ENCODE results near the gene JDP2.
"Not testable (repeated sequence)": the region's sequence is repeated elsewhere in the genome, so short reads cannot be mapped to it uniquely, and the experiment has no call there.

The JDP2 gene

DNA sequence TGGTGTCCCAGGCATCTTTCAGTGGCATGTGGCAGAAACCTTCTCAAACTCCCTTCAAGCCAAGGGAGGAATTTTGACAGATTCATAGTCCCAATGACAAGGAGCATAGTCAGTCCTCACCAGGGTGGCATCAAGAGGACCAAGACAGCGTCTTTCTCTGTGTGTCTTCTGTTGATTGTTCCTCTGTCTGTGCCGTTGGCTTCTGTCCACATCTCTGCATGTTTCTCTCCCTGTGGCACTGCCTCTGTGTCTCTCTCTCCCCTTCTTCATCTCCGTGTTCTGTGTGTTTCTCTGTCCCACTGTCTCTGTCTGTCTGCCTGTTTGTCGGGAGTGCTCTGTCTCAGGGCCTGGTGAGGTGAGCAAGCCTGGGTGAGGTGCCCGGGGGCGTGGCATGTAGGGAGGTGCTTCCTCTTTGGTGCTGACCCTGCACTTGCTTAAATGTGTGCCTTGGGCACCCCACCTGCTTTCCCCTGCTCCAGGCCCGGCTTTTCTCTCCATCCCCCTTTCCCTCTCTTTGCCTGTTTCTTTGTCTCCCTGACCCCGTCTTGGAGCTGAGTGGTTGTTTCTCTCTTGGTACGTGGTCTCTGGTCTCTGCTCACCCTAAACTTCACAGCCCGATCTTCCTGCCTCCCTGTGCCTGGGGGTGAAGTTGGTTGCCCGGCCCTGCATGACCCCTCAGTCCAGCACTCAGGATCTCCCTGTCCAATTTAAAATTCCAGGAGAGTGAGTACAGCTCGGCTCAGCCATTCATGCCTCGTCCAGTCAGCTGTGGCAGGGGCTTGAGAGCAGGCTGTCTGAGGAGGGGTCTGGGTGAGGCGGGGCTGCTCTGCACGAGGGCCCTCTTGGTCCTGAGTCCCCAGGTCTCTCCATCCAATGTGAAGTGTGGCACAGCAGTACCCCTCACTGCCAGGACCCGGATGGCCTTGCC is 28.5 kb downstream of the JDP2 start:
- no peak for DNase-seq (ENCODE audit: low read depth)

DNA sequence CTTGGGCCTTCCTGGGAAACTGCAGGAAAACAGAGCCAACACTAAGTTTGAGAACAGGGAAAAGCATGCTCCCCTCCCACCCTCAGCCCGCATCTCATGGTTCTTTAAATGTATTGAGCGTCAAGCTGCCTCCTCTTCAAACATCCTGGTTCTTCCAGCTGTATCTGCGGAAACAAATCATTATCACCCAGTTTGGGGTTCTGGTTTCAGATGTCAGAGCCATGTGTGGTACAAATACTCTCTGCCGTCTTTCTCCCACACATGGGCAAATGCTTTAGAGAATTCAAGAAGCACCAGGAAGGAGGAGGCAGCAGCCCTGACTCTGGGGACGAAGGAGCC is 29.1 kb downstream of the JDP2 start:
- no peak for DNase-seq (ENCODE audit: low read depth)

DNA sequence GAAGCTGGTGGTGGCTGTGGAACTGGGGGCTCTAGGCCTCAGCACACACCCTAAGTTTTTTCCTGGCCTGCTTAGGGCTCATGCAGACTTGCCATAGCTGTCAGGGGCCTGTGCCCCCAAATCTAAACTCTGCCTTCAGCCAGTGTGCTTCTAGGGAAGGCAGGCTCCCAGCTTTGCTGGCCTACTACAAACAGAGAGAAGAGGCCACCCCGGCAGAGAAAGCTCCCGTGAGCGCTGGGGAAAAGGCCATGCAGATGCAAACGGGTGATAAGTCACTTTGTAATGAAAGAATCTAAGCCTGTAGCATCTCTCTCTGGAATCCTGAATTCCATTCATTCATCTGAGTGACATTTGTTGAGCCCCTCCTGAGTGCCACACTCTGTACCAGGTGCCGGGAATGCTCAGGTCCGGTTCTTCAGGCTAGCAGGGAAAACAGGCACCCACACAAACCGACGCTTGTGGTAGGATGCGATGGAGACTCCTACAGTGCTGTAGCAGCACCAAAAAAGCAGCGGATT is 29.9 kb downstream of the JDP2 start:
- no peak for DNase-seq (ENCODE audit: low read depth)

- no peak for DNase-seq (ENCODE audit: low read depth)
These were observed 30.5 kb downstream of the JDP2 start for GRCh38 chr14:75458305-75458704.

- no peak for DNase-seq (ENCODE audit: low read depth)
These were observed 31.4 kb downstream of the JDP2 start for GRCh38 chr14:75459099-75459741.

DNA sequence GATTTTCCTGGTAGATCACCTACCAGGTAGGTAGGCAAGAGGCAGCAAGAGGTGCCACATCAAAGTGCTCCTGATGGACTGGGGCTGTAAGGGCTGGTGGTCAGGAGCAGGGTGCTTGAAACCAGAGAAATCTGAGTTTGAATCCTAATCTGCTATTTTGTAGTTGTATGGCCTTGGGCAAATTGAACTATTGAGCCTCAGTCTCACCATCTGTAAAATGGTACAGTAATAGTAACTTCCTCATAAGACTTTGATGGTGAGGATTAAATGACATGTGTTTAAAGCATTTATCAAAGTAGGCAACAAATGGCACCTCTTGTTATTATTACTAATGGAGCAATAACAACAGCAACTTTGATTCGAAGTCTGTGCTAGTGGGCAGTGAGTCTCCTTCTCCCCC is 32.0 kb downstream of the JDP2 start:
- no peak for DNase-seq (ENCODE audit: low read depth)

DNA sequence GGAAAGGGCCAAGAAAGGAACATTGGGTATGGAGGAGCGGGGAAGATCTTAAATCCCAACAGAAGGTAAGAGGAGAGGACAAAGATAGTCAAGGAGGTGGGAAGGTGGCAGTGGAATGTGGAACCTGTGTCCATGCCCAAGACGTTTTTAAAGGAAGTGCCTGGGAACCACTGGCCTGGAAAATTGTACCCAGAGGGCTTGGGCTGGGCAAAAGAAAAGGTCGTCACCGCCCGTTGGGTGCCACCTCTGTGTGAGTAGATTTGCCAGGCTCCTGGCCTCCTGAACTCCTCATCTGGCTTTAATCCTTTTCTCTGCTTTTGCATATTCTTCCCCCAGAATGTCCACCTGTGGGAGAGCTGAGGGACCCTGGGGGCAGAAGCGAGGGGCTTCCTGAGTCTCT is 32.6 kb downstream of the JDP2 start:
- DNase-seq (ENCODE audit: low read depth): no peak

GRCh38 chr14:75461303-75461702 is 33.5 kb downstream of the JDP2 start:
- no peak for DNase-seq (ENCODE audit: low read depth)

DNA sequence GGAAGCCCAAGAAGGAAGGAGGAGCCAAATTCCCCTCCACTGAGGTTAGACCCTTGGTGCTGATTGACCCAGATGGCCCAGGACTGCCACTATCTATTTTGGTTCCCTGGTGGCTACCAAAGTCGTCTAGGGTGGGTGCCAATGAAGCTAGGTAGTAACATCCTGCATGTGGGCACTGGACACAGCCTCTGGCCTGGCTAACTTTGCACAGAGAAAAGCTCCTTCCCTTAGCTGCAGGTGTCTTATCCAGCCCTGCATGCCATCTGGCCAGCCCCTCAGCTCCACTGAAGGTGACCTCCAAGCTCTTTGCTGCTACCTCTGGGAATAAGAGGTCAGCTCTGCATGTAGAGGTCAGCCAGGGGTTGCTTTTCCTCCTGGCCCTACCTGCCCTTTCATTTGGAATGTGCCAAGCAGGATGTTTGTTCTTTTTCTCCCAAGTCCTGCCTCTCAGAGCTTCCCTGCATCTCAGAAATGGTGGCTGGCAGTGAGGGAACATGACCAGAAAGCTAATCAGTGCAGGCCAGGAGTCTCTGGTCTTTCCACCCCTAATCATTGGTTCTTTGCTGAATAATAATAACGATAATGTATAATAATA is 34.0 kb downstream of the JDP2 start:
- no peak for DNase-seq (ENCODE audit: low read depth)

DNA sequence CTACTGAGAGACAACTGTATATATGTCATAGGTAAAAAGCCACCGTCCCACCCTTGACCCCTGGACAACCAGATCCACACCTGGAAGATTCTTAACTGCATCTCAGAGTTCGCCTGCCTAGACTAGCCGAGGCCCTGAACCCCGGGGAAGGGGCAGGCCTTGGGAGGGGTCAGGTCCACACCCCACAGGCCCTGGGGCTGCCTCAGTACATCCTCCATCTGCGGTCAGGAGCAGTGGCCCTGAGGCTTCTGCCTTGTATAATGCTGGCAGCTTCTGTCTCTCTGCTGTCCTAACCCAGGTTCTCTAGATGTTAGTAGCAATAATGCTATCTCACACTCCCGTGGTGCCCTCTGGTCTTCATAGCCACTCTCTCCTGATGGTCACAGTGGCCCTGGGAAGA is 36.8 kb downstream of the JDP2 start:
- DNase-seq (ENCODE audit: low read depth): no peak

- DNase-seq (ENCODE audit: low read depth): no peak
These were observed 39.9 kb downstream of the JDP2 start for GRCh38 chr14:75467763-75468162.

- no peak for DNase-seq (ENCODE audit: low read depth)
These were observed 41.3 kb downstream of the JDP2 start for GRCh38 chr14:75469164-75469563.

- no peak for DNase-seq (ENCODE audit: low read depth)
These were observed 41.9 kb downstream of the JDP2 start for GRCh38 chr14:75469606-75470237.

DNA sequence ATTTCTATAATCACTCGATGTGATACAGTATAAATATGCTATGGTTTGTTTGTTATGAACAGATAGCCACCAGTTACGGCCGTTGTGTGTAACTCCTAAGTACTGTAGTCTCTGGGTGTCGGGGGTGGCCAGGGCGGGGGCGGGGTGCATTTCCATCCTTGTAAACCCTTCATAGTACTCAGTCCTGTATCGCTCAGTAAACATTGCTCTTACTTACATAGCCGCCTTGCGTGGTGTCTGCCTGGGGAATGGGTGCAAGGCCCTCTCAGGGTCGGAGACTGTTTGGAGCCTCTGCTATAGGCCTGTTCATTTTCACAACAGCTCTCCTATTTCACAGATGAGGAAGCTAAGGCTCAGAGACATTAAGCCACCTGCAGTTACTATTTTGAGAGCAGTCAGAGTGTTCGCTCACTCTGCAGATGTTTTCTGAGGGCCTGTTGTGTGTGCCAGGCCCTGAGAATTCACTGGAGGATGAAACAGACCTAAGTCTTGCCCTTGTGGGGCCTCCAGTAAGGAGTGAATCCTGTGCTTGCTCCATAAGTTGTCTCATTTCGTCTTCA is 42.5 kb downstream of the JDP2 start:
- no peak for DNase-seq (ENCODE audit: low read depth)

DNA sequence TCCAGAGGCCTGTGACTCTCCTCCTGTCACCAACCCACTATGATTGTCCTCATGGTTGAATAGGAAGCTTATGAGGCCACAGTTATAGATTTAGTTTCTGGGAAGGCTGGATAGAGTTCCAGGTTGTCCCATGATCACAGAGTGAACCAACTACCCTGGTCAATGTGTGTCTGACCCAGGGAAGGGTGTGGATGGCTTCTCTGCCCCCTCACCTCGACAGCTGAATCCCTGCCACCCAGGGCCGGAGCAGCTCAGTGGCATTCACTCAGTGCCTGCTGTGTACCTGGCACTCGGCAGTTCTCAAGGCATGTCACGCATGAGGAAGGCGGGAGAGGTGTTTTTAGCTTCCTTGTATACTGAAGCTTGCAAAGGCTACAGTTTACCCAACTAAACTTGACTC is 43.2 kb downstream of the JDP2 start:
- no peak for DNase-seq (ENCODE audit: low read depth)

GRCh38 chr14:75474127-75474526 is 46.3 kb downstream of the JDP2 start:
- not testable (repeated sequence) for DNase-seq (ENCODE audit: low read depth)

DNA sequence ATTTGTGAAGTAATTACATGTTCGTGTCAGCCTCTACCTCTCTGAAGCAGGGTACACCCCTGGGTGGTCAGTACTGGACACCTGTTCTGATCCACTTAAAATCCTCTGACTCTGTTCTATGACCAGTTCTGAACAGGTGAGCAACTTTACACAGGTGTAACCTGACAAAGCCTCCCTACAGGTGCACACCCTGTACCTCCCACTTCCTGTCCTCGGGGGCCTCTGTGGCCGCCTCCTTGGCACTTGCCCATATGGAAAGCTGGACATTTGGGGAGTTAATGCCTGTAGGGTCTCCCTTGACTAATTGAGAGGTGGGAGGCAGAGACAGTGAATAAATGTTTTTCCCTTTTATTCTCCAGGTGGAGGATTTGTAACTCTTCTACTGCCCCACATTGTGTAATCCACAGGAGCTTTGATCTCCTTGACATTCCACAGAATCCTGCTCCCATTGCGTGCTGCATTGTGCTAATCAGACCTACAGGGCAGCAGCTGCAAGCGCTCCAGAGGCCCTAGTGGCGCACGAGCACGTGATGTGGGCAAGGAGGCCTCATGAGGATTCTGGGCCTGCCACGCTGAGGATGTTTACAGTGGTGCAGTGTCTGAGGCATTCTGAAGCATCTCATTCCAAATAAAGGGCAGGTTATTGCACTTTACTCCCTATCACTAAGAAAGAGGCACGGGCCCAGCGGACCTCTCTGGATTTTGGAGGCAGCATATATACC is 48.6 kb downstream of the JDP2 start:
- DNase-seq (ENCODE audit: low read depth): no peak

DNA sequence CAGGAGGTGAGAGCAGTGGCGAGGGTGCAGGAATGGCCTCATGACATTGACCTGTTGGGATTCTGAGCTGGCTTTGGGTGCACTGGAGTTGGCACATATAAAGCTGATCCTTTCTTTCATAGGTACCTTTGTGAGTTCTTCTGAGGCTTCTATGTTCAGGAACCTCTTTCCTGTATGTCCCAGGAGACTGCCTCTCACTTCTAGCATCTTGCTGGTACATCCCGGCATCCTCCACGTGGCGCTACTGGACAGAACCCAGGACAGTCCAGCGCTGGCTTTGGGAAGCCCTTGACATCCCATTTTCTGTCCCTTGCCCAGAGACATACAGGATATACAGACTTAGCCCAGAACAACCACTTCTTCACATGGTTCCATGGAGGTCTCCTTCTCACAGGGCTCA is 50.1 kb downstream of the JDP2 start:
- DNase-seq (ENCODE audit: low read depth): no peak

DNA sequence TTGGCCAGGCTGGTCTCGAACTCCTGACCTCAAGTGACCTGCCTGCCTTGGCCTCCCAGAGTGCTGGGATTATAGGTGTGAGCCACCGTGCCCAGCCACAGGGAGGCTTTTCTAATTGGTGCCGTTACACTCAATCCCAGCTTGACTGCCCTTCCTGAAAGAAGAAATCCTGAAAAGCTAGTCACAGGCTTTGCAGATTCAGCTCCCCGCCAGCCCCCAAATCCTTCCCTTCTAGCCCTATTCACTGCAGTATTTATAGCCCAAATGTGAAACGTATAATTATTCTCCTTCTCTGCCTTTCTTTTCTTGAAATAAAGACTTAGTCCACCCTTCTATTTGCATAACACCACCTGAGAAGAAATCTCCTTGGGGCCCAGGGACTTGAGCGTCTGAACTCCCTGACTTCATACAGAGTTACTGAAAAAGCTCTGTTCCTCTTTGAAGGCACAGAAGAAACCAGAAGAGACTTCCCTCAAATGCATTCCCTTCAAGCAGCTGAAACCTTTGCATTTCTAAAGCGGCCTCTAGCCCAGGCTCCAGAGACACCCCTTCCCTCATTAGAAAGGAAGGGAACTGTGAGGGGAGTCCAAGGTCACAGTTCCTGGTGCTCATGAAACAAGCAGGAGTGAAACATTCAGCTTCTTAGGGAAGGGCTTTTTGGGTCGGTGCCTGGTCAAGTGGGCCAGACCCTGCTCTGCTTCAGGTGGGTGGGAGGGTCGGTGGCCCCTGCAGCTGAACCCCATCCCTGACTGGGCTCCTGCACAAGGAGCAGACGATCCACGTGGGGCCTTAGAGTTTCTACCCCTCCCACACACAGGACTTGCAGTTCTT is 52.2 kb downstream of the JDP2 start:
- no peak for DNase-seq (ENCODE audit: low read depth)

- DNase-seq (ENCODE audit: low read depth): no peak
These were observed 54.5 kb downstream of the JDP2 start for GRCh38 chr14:75482366-75482765.
